Measurements from ENCODE around the gene NIPA2.

NIPA2 gene

GRCh38 chr15:22887157-22887951 is 48.9 kb downstream of the NIPA2 start:
- peak; percentile 26; the same call in 1 of the 3 replicates for ATAC-seq (ENCODE audit: low read depth)

GRCh38 chr15:22888120-22888859 is 49.8 kb downstream of the NIPA2 start:
- no peak overlapping the region for H3K4me3 ChIP-seq (ENCODE audit: severe bottlenecking)
- peak; percentile 97 for ATAC-seq (ENCODE audit: low read depth)
- peak overlapping the region; percentile 9 for H3K27ac ChIP-seq (ENCODE audit: poor library complexity, severe bottlenecking)
- peaks cover 47% of the 10 kb centered on the region for H3K36me3 ChIP-seq (ENCODE audit: low read depth)
- TF ChIP-seq CTCF (IDR thresholded peaks at IDR 0.05; ENCODE audit: poor library complexity, severe bottlenecking): no peak
- H3K27me3 ChIP-seq (ENCODE audit: insufficient read depth, poor library complexity, severe bottlenecking): no peaks in the 10 kb centered on the region
- no peaks in the 10 kb centered on the region for H3K4me1 ChIP-seq (ENCODE audit: insufficient read depth, poor library complexity, severe bottlenecking)
- H3K9me3 ChIP-seq (ENCODE audit: severe bottlenecking): no peaks in the 10 kb centered on the region
- DNase-seq (ENCODE audit: low spot score): peak; percentile 72

More at GRCh38 chr15:22887157-22887951, 48.9 kb downstream of the NIPA2 start:
- Histone ChIP-seq H3K4me3 (ENCODE audit: severe bottlenecking) (no peak overlapping the region), H3K36me3 (ENCODE audit: low read depth) (peaks cover 47% of the 10 kb centered on the region), H3K4me1 (ENCODE audit: insufficient read depth, poor library complexity, severe bottlenecking) (no peaks in the 10 kb centered on the region), H3K27me3 (ENCODE audit: insufficient read depth, poor library complexity, severe bottlenecking) (no peaks in the 10 kb centered on the region), H3K27ac (ENCODE audit: poor library complexity, severe bottlenecking) (peak overlapping the region; percentile 9), H3K9me3 (ENCODE audit: severe bottlenecking) (no peaks in the 10 kb centered on the region)
- DNase-seq (ENCODE audit: low spot score): peak; percentile 73
- no peak for TF ChIP-seq CTCF (IDR thresholded peaks at IDR 0.05; ENCODE audit: poor library complexity, severe bottlenecking)

GRCh38 chr15:22889146-22889818 is 50.8 kb downstream of the NIPA2 start:
- H3K36me3 ChIP-seq (ENCODE audit: low read depth): peaks cover 51% of the 10 kb centered on the region
- H3K27me3 ChIP-seq (ENCODE audit: insufficient read depth, poor library complexity, severe bottlenecking): no peaks in the 10 kb centered on the region
- TF ChIP-seq CTCF (IDR thresholded peaks at IDR 0.05; ENCODE audit: poor library complexity, severe bottlenecking): no peak
- DNase-seq (ENCODE audit: low spot score): peak; percentile 63
- H3K4me1 ChIP-seq (ENCODE audit: insufficient read depth, poor library complexity, severe bottlenecking): no peaks in the 10 kb centered on the region
- no peak overlapping the region for H3K4me3 ChIP-seq (ENCODE audit: severe bottlenecking)
- no peak for ATAC-seq (ENCODE audit: low read depth)
- no peaks in the 10 kb centered on the region for H3K9me3 ChIP-seq (ENCODE audit: severe bottlenecking)
- no peak overlapping the region for H3K27ac ChIP-seq (ENCODE audit: poor library complexity, severe bottlenecking)

GRCh38 chr15:22890296-22890695 is 51.8 kb downstream of the NIPA2 start:
- H3K4me3 ChIP-seq (ENCODE audit: severe bottlenecking): no peak overlapping the region
- DNase-seq (ENCODE audit: low spot score) (peak; percentile 57), ATAC-seq (ENCODE audit: low read depth) (no peak)
- peaks cover 54% of the 10 kb centered on the region for H3K36me3 ChIP-seq (ENCODE audit: low read depth)
- no peaks in the 10 kb centered on the region for H3K9me3 ChIP-seq (ENCODE audit: severe bottlenecking)
- no peak overlapping the region for H3K27ac ChIP-seq (ENCODE audit: poor library complexity, severe bottlenecking)
- peaks cover 5% of the 10 kb centered on the region for H3K4me1 ChIP-seq (ENCODE audit: insufficient read depth, poor library complexity, severe bottlenecking)
- no peaks in the 10 kb centered on the region for H3K27me3 ChIP-seq (ENCODE audit: insufficient read depth, poor library complexity, severe bottlenecking)
- no peak for TF ChIP-seq CTCF (IDR thresholded peaks at IDR 0.05; ENCODE audit: poor library complexity, severe bottlenecking)

Measured in RWPE2 (cell line).